GM23338 (cell line): ENCODE data around the gene UVSSA. TPM values are rescaled to one million over a fixed set of nuclear protein-coding genes. Genes with fewer than 3 reads are reported as not detected.

Experiments
- ATAC-seq: fragments of 200-7000 bp; cut with Tn5 transposase; 3 replicates; pipeline ENCODE4 v1.9.1; 2020
- DNase-seq: peaks from one replicate; pipeline ENCODE4 v3.0.0-alpha.2; 2015; ENCODE audit warnings: low spot score
- H2AFZ ChIP-seq: fragments of 200-600 bp; sonication (generic); 2 replicates; pipeline ENCODE4 v1.8.0; 2016; ENCODE audit warnings: antibody characterized with exemption, mild to moderate bottlenecking, moderate library complexity
- H3F3A ChIP-seq: fragments of 200-600 bp; sonication (generic); replicated peaks from 2 replicates; pipeline ENCODE4 v1.8.0; 2017; ENCODE audit warnings: antibody characterized with exemption, mixed run types, low read depth
- H3K27ac ChIP-seq: fragments of 200-600 bp; sonication (generic); 2 replicates; pipeline ENCODE4 v1.6.1; 2016; ENCODE audit warnings: low read depth
- H3K27me3 ChIP-seq: fragments of 200-600 bp; sonication (generic); 2 replicates; pipeline ENCODE4 v1.8.0; 2016; ENCODE audit warnings: mild to moderate bottlenecking, mixed run types, moderate library complexity; ENCODE audit not compliant: insufficient read depth
- H3K36me3 ChIP-seq: fragments of 200-600 bp; sonication (generic); 2 replicates; pipeline ENCODE4 v1.8.0; 2016; ENCODE audit warnings: mild to moderate bottlenecking; ENCODE audit not compliant: insufficient read depth
- H3K4me1 ChIP-seq: fragments of 200-600 bp; sonication (generic); 2 replicates; pipeline ENCODE4 v1.8.0; 2016; ENCODE audit warnings: mild to moderate bottlenecking, moderate library complexity; ENCODE audit not compliant: insufficient read depth
- H3K4me2 ChIP-seq: fragments of 200-600 bp; sonication (generic); 2 replicates; pipeline ENCODE4 v1.7.1; 2017; ENCODE audit warnings: mixed run types
- H3K4me3 ChIP-seq: fragments of 200-600 bp; sonication (generic); 2 replicates; pipeline ENCODE4 v1.6.1; 2016; ENCODE audit warnings: mixed run types
- H3K79me2 ChIP-seq: fragments of 200-600 bp; sonication (generic); replicated peaks from 2 replicates; pipeline ENCODE4 v1.8.0; 2017; ENCODE audit warnings: mild to moderate bottlenecking; ENCODE audit not compliant: insufficient read depth
- H3K9me2 ChIP-seq: fragments of 200-600 bp; sonication (generic); 2 replicates; pipeline ENCODE4 v1.8.0; 2017; ENCODE audit not compliant: insufficient read depth
- H4K20me1 ChIP-seq: fragments of 200-600 bp; sonication (generic); replicated peaks from 2 replicates; pipeline ENCODE4 v1.8.0; 2017; ENCODE audit warnings: mild to moderate bottlenecking; ENCODE audit not compliant: insufficient read depth
- H3K27ac Mint-ChIP-seq: 2 replicates; pipeline ENCODE4 v1.8.0; 2020; ENCODE audit warnings: inconsistent platforms, mild to moderate bottlenecking, moderate library complexity, mixed read lengths
- H3K27me3 Mint-ChIP-seq: 3 replicates; pipeline ENCODE4 v1.8.0; 2022; ENCODE audit warnings: low read depth, mild to moderate bottlenecking, moderate library complexity, mixed read lengths, inconsistent platforms; ENCODE audit not compliant: insufficient read depth, poor library complexity
- H3K36me3 Mint-ChIP-seq: 3 replicates; pipeline ENCODE4 v1.8.0; 2021; ENCODE audit warnings: low read depth, mild to moderate bottlenecking, inconsistent platforms, moderate library complexity, mixed read lengths
- H3K4me1 Mint-ChIP-seq: 3 replicates; pipeline ENCODE4 v1.8.0; 2020; ENCODE audit warnings: mild to moderate bottlenecking, inconsistent platforms, mixed read lengths
- H3K4me3 Mint-ChIP-seq: 3 replicates; pipeline ENCODE4 v1.8.0; 2021; ENCODE audit warnings: moderate library complexity, mild to moderate bottlenecking, inconsistent platforms, mixed read lengths
- H3K9me3 Mint-ChIP-seq: 3 replicates; pipeline ENCODE4 v1.8.0; 2020; ENCODE audit warnings: moderate library complexity, mild to moderate bottlenecking, inconsistent platforms, mixed read lengths
- CREB1 ChIP-seq: fragments of 250-450 bp; sonication (Bioruptor Pico); IDR thresholded peaks from 2 replicates; pipeline ENCODE4 v1.5.0; 2020; ENCODE audit warnings: low read depth, mild to moderate bottlenecking, moderate library complexity
- CTCF ChIP-seq, 2 experiments: fragments of 200-600 bp in 1 of 2; sonication (generic) in 1 of 2; conservative IDR thresholded peaks; 2 replicates each; pipeline versions ENCODE4 v1.5.1 to v1.6.1; 2016 to 2017; ENCODE audit warnings: antibody characterized with exemption in 2 of 2, low read depth in 2 of 2, mild to moderate bottlenecking in 2 of 2, moderate library complexity in 1 of 2
- ETS1 ChIP-seq: IDR thresholded peaks from 2 replicates; pipeline ENCODE4 v1.6.1; 2016; ENCODE audit warnings: antibody characterized with exemption
- EZH2 ChIP-seq: fragments of 200-600 bp; sonication (generic); IDR thresholded peaks from one replicate; pipeline ENCODE4 v1.8.0; 2017; ENCODE audit warnings: antibody characterized with exemption, mild to moderate bottlenecking, low read depth; ENCODE audit not compliant: unreplicated experiment
- EZH2phosphoT487 ChIP-seq: fragments of 200-600 bp; sonication (generic); IDR thresholded peaks from one replicate; pipeline ENCODE4 v1.8.1; 2018; ENCODE audit warnings: antibody characterized with exemption; ENCODE audit not compliant: unreplicated experiment
- JUNB ChIP-seq: IDR thresholded peaks from one replicate; pipeline ENCODE4 v1.6.1; 2016; ENCODE audit warnings: antibody characterized with exemption; ENCODE audit not compliant: unreplicated experiment
- NANOG ChIP-seq: IDR thresholded peaks from 2 replicates; pipeline ENCODE4 v1.6.1; 2016; ENCODE audit warnings: antibody characterized with exemption, borderline replicate concordance
- POLR2AphosphoS5 ChIP-seq: IDR thresholded peaks from 2 replicates; pipeline ENCODE4 v1.6.1; 2016; ENCODE audit warnings: antibody characterized with exemption, low read depth
- REST ChIP-seq: IDR thresholded peaks from one replicate; pipeline ENCODE4 v1.6.1; 2018; ENCODE audit warnings: antibody characterized with exemption; ENCODE audit not compliant: unreplicated experiment
- STAT1 ChIP-seq: IDR thresholded peaks from one replicate; pipeline ENCODE4 v1.6.1; 2016; ENCODE audit warnings: antibody characterized with exemption; ENCODE audit not compliant: unreplicated experiment
- ZNF114 ChIP-seq: fragments of 250-450 bp; sonication (Bioruptor Pico); IDR thresholded peaks from 2 replicates; pipeline ENCODE4 v1.5.0; 2020; ENCODE audit warnings: mild to moderate bottlenecking, moderate library complexity
- ZNF331 ChIP-seq: fragments of 250-450 bp; sonication (Bioruptor Pico); IDR thresholded peaks from 2 replicates; pipeline ENCODE4 v1.5.0; 2020; ENCODE audit warnings: low read depth, mild to moderate bottlenecking, moderate library complexity
- ZNF462 ChIP-seq: fragments of 250-450 bp; sonication (Bioruptor Pico); IDR thresholded peaks from 2 replicates; pipeline ENCODE4 v1.5.0; 2020; ENCODE audit warnings: mild to moderate bottlenecking, moderate library complexity
- polyA plus RNA-seq: library from polyadenylated mRNA; unstranded; fragments of >200 nt; fragmentation: Nextera tagmentation; extraction: Ambion mirVana; gene quantifications from 2 replicates; pipeline ENCODE4 v1.2.1, GENCODE V29; 2016
- total RNA-seq: library from RNA; depleted of rRNA; stranded (reverse); fragments of >200 nt; shearing (Covaris generic); gene quantifications from 2 replicates; pipeline ENCODE4 v1.2.3, GENCODE V29; 2014

The UVSSA gene
- total and polyA plus RNA-seq, 2 experiments from 2014 or later = 6.5 to 27.7 TPM

- Histone ChIP-seq H3K27me3 (no peaks in the 10 kb centered on the region), H3K36me3 (no peaks in the 10 kb centered on the region), H3F3A (no peaks in the 10 kb centered on the region), H3K4me3 (no peak overlapping the region), H3K27ac (no peak overlapping the region), H2AFZ (no peak overlapping the region), H3K9me2 (no peaks in the 10 kb centered on the region), H3K79me2 (0 out of 2 replicates have a peak, but pooled peaks cover 8% of the 10 kb centered on the region), H3K4me1 (no peaks in the 10 kb centered on the region), H3K4me2 (no peak overlapping the region), H4K20me1 (no peaks in the 10 kb centered on the region; the same call in none of the 2 replicates)
- H3K36me3 Mint-ChIP-seq = peaks cover 35% of the 10 kb centered on the region
- H3K9me3 Mint-ChIP-seq = no peaks in the 10 kb centered on the region
- no peak overlapping the region for H3K27ac Mint-ChIP-seq
- TF ChIP-seq NANOG (no peak), CTCF (conservative IDR thresholded peaks at IDR 0.05; ENCODE audit: low read depth in 2 of 2) (no peak), JUNB (no peak), CREB1 (no peak), ZNF331 (CRISPR knock-in tag) (no peak), EZH2 (no peak), POLR2AphosphoS5 (no peak), ZNF462 (no peak), STAT1 (no peak), EZH2phosphoT487 (no peak), REST (no peak), ETS1 (no peak), ZNF114 (CRISPR knock-in tag) (no peak)
- DNase-seq (no peak), ATAC-seq (no peak)
- H3K4me3 Mint-ChIP-seq = no peak overlapping the region
- no peaks in the 10 kb centered on the region for H3K4me1 Mint-ChIP-seq
- H3K27me3 Mint-ChIP-seq = peaks cover 8% of the 10 kb centered on the region
Measured at GRCh38 chr4:1331591-1332353, 15.2 kb upstream of the UVSSA start.
